ENCODE results near the gene CR1L. TPM values are rescaled to one million over a fixed set of nuclear protein-coding genes. Genes with fewer than 3 reads are reported as not detected.
"Not testable (repeated sequence)": the region's sequence is repeated elsewhere in the genome, so short reads cannot be mapped to it uniquely, and the experiment has no call there.

The CR1L gene
- total RNA-seq, 1 experiment from 2014 or later = 0.24 TPM

GRCh38 chr1:207680590-207681388 is 35.9 kb downstream of the CR1L start:
- peak; percentile 40 for DNase-seq (ENCODE audit: low read depth)

GRCh38 chr1:207682872-207683434 is 38.0 kb downstream of the CR1L start:
- not testable (repeated sequence) for DNase-seq (ENCODE audit: low read depth)

- DNase-seq (ENCODE audit: low read depth) = not testable (repeated sequence)
These were observed 45.6 kb downstream of the CR1L start for GRCh38 chr1:207690551-207690950.

DNA sequence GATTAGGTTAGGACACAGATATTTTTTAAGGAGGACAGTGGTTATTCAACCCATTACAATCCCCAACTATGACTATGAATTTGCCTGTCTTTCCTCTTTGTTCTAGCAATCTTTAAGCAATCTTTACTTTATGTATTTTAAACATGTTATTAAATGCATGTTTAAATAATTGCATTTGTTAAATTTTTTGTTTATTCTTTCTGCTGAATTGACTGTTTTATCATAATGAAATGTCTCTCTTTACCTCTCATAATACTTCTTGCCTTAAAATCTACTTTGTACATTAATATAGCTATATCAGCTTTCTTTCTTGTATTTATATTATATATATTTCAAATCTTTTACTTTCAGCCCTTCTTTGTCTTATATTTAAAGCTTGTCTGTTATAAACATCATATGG is 46.1 kb downstream of the CR1L start:
- no peak for DNase-seq (ENCODE audit: low read depth)

DNA sequence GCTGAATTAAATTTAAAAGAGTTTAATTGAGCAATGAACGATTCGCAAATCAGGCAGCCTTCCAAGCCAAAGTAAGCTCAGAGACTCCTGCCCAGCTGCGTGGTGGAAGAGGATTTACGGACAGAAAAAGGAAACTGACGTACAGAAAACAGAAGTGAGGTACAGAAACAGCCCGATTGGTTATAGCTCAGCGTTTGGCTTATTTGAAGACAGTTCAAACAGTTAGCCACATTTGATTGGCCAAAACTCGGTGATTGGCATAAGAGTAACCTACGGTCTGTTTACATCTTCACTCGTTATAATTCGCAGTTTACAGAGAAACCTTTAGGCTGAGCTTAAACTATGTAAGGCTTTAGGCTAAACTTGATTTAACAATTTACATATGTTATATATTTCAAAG is 46.9 kb downstream of the CR1L start:
- peak; percentile 26 for DNase-seq (ENCODE audit: low read depth)

DNA sequence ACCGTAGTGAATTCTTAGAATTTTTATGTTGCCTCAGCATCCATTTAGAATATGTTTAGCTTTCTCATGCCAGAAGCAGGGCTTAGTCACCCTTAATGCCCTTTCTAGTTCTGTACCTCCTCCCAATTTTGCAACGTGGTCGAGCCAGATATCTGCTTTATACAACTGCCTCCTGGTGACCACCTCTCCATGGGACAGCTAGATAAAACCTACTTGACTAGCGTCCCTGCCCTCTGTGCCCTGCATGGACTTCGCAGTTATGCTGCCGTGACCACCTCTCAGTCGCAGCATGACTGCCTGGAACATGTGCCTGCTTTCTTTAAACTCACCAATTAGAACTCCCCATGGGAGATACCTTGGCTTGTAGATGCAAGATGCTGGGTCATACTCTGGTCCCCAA is 47.4 kb downstream of the CR1L start:
- DNase-seq (ENCODE audit: low read depth) = not testable (repeated sequence)

GRCh38 chr1:207695891-207696290 is 51.0 kb downstream of the CR1L start:
- no peak for DNase-seq (ENCODE audit: low read depth)

- DNase-seq (ENCODE audit: low read depth) = peak; percentile 42
These were observed 54.0 kb downstream of the CR1L start for GRCh38 chr1:207698822-207699483.

DNA sequence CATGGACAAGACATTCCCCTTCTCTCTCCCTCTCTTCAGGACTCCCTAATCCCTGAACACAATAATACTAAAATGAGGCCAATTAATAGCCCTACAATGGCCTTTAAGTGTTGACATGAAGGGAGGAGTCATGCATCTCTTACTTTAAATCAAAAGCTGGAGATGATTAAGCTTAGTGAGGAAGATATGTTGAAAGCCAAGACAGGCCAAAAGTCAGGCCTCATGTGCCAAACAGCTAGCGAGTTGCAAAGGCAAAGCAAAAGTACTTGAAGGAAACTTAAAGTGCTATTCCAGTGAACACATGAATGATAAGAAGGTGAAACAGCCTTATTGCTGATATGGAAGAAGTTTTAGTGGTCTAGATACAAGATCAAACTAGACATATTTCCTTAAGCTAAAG is 57.4 kb downstream of the CR1L start:
- no peak for DNase-seq (ENCODE audit: low read depth)

DNA sequence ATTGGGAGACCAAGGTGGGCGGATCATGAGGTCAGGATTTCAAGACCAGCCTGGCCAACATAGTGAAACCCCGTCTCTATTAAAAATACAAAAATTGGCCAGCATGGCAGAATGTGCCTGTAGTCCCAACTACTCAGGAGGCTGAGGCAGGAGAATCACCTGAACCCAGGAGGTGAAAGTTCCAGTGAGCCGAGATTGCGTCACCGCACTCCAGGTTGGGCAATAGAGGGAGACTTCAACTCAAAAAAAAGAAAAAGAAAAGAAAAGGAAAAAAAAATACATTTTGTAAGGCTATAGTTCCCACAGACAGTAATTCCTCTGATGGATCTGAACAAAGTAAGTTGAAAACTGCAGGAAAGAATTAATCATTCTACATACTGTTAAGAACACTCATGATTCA is 58.8 kb downstream of the CR1L start:
- DNase-seq (ENCODE audit: low read depth) = no peak

- DNase-seq (ENCODE audit: low read depth) = peak; percentile 38
These were observed 63.1 kb downstream of the CR1L start for GRCh38 chr1:207708004-207708403.

DNA sequence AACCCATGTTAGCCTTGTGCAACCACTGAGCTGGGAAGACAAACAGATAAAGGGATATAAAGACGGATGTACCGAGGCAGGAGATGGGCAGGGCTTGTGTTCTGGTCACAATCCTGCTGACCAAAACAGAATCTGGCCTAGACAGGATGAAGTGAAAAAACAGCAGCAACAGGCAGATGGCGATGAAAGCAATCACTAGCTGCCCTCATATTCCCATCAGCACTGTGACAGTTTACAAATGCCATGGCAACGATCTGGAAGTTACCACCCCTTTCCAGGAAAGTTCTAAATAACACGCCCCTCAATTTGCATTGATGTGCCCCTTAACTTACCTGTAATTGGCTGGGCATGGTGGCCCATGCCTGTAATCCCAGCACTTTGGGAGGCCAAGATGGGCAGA is 66.4 kb downstream of the CR1L start:
- peak; percentile 20 for DNase-seq (ENCODE audit: low read depth)

GRCh38 chr1:207712701-207713100 is 67.8 kb downstream of the CR1L start:
- not testable (repeated sequence) for DNase-seq (ENCODE audit: low read depth)

DNA sequence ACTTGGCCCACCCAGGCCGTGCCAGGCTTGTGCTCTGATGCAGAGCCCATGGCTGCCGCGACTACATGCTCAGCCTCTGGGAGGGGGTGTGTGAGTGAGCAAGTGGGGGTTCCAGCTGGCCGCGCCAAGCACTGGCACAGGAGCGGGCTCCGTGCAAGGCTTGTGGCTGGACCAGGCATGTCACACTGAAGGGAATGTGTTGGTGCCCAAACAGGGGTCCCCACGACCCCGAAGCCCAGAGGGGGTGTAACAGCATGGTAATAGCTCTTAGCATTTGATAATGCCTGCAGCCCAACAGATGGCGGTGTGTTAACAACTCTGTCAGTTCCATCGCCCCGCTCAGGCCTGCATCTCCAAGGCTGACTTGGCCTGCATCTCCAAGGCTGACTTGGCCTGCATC is 68.6 kb downstream of the CR1L start:
- DNase-seq (ENCODE audit: low read depth) = no peak

- no peak for DNase-seq (ENCODE audit: low read depth)
These were observed 74.3 kb downstream of the CR1L start for GRCh38 chr1:207719234-207719633.

- not testable (repeated sequence) for DNase-seq (ENCODE audit: low read depth)
These were observed 83.4 kb downstream of the CR1L start for GRCh38 chr1:207728200-207728858.

GRCh38 chr1:207737503-207738157 is 92.7 kb downstream of the CR1L start:
- not testable (repeated sequence) for DNase-seq (ENCODE audit: low read depth)

- not testable (repeated sequence) for DNase-seq (ENCODE audit: low read depth)
These were observed 93.3 kb downstream of the CR1L start for GRCh38 chr1:207738158-207738659.

GRCh38 chr1:207740207-207740606 is 95.3 kb downstream of the CR1L start:
- no peak for DNase-seq (ENCODE audit: low read depth)

DNA sequence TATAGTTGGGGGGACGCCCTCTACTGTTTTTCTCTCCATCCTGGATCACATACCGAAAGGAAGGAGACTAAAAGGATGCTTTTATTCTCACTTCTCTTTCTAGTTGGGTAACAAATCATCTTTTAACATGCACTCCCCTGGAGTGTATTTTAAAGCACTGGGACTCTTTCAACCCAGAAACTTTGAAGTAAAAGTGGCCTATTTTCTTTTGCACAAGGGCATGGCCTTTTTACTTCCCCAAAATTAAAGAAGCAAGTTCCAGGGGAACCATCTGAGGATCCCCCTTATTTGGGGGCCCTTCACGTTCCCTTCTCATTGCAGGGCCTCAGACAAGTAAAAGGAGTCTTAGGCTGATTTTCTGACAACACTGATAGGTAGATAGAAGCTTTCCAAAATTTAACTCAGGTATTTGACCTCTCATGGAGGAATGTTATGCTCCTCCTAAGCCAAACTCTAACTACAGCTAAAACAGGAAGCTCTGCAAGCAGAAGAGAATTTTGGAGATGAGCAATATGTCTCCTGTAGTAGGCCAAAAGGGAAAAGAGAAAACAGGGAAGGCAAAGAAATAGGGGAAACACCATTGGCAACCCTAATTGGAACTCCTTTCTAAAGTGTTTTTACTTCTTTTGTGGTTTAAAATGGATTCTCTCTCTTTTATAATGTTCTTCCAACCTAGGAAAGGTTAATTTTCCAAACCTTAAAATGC is 98.1 kb downstream of the CR1L start:
- no peak for DNase-seq (ENCODE audit: low read depth)

- DNase-seq (ENCODE audit: low read depth) = no peak
These were observed 99.1 kb downstream of the CR1L start for GRCh38 chr1:207744000-207744534.

All from RPMI7951 (cell line).